ENCODE measurements around the gene CA10. TPM values are rescaled to one million over a fixed set of nuclear protein-coding genes. Genes with fewer than 3 reads are reported as not detected.

The CA10 gene
- total RNA-seq, 1 experiment from 2014 or later: not detected

- H3K27ac ChIP-seq: no peak overlapping the region
- H3K9me3 ChIP-seq (ENCODE audit: insufficient read depth, low read depth): no peaks in the 10 kb centered on the region
- no peak overlapping the region for H3K4me3 ChIP-seq
- H3K79me2 ChIP-seq (ENCODE audit: low read depth): no peaks in the 10 kb centered on the region
- intact Hi-C loops (cut with micrococcal nuclease; ENCODE audit: unreplicated experiment): no loop called here
- ChIA-PET POLR2A (ENCODE audit: unreplicated experiment) (no interaction called here), CTCF (no interaction called here)
- peaks cover 69% of the 10 kb centered on the region for H3K27me3 ChIP-seq (ENCODE audit: insufficient read depth, low read depth)
- no peaks in the 10 kb centered on the region for H3F3A ChIP-seq (ENCODE audit: insufficient read depth, low read depth)
- H4K20me1 ChIP-seq (ENCODE audit: insufficient read depth): no peaks in the 10 kb centered on the region
- no TSS peak for BruUV-seq (replicated peaks)
- no peak overlapping the region for H2AFZ ChIP-seq
- DNase-seq: no peak
- TF ChIP-seq CTCF (conservative IDR thresholded peaks at IDR 0.05): no peak
- no peak for TF ChIP-seq EZH2 (IDR thresholded peaks at IDR 0.05; ENCODE audit: low read depth)
- no peak overlapping the region for H3K4me2 ChIP-seq
- no peaks in the 10 kb centered on the region for H3K36me3 ChIP-seq (ENCODE audit: low read depth)
- no peaks in the 10 kb centered on the region for H3K9me2 ChIP-seq (ENCODE audit: insufficient read depth)
- no peaks in the 10 kb centered on the region for H3K4me1 ChIP-seq (replicated peaks; ENCODE audit: insufficient read depth)
Observed at GRCh38 chr17:51668155-51668962, 490.2 kb downstream of the CA10 start.

GRCh38 chr17:51667706-51668083 is 490.8 kb downstream of the CA10 start:
- TF ChIP-seq EZH2 (IDR thresholded peaks at IDR 0.05; ENCODE audit: low read depth) (no peak), CTCF (conservative IDR thresholded peaks at IDR 0.05) (no peak)
- Histone ChIP-seq H3K79me2 (ENCODE audit: low read depth) (no peaks in the 10 kb centered on the region), H4K20me1 (ENCODE audit: insufficient read depth) (no peaks in the 10 kb centered on the region), H3F3A (ENCODE audit: insufficient read depth, low read depth) (no peaks in the 10 kb centered on the region), H3K36me3 (ENCODE audit: low read depth) (no peaks in the 10 kb centered on the region), H3K4me2 (no peak overlapping the region), H2AFZ (no peak overlapping the region), H3K27ac (no peak overlapping the region), H3K9me2 (ENCODE audit: insufficient read depth) (no peaks in the 10 kb centered on the region), H3K4me3 (no peak overlapping the region), H3K27me3 (ENCODE audit: insufficient read depth, low read depth) (peaks cover 65% of the 10 kb centered on the region), H3K4me1 (replicated peaks; ENCODE audit: insufficient read depth) (no peaks in the 10 kb centered on the region), H3K9me3 (ENCODE audit: insufficient read depth, low read depth) (no peaks in the 10 kb centered on the region)
- intact Hi-C loops (cut with micrococcal nuclease; ENCODE audit: unreplicated experiment): no loop called here
- CTCF ChIA-PET: no interaction called here
- POLR2A ChIA-PET (ENCODE audit: unreplicated experiment): no interaction called here
- no TSS peak for BruUV-seq (replicated peaks)
- DNase-seq: no peak

- no peaks in the 10 kb centered on the region for H4K20me1 ChIP-seq (ENCODE audit: insufficient read depth)
- intact Hi-C loops (cut with micrococcal nuclease; ENCODE audit: unreplicated experiment): no loop called here
- no peaks in the 10 kb centered on the region for H3F3A ChIP-seq (ENCODE audit: insufficient read depth, low read depth)
- H3K4me3 ChIP-seq: no peak overlapping the region
- CTCF ChIA-PET: no interaction called here
- H3K9me2 ChIP-seq (ENCODE audit: insufficient read depth): no peaks in the 10 kb centered on the region
- no TSS peak for BruUV-seq (replicated peaks)
- POLR2A ChIA-PET (ENCODE audit: unreplicated experiment): no interaction called here
- DNase-seq: no peak
- no peak overlapping the region for H2AFZ ChIP-seq
- no peak overlapping the region for H3K4me2 ChIP-seq
- H3K4me1 ChIP-seq (replicated peaks; ENCODE audit: insufficient read depth): no peaks in the 10 kb centered on the region
- no peak overlapping the region for H3K27ac ChIP-seq
- H3K9me3 ChIP-seq (ENCODE audit: insufficient read depth, low read depth): no peaks in the 10 kb centered on the region
- H3K27me3 ChIP-seq (ENCODE audit: insufficient read depth, low read depth): peaks cover 60% of the 10 kb centered on the region
- H3K36me3 ChIP-seq (ENCODE audit: low read depth): no peaks in the 10 kb centered on the region
- no peaks in the 10 kb centered on the region for H3K79me2 ChIP-seq (ENCODE audit: low read depth)
- TF ChIP-seq EZH2 (IDR thresholded peaks at IDR 0.05; ENCODE audit: low read depth) (no peak), CTCF (conservative IDR thresholded peaks at IDR 0.05) (no peak)
Observed at GRCh38 chr17:51666971-51667705, 491.4 kb downstream of the CA10 start.

Data from PC-9 (cell line).